A673 (cell line): ENCODE results near the gene PSMD11.
A peak's percentile ranks its signal among the peaks of the same experiment; 100 is the strongest.

Source experiments
- CTCF ChIP-seq: fragments of 300-800, 200-600 bp; sonication (generic); conservative IDR thresholded peaks from 2 replicates; pipeline ENCODE4 v1.5.1; 2017; ENCODE audit warnings: low read depth, mild to moderate bottlenecking, antibody characterized with exemption, low read length, moderate library complexity, mixed read lengths
- EZH2 ChIP-seq: fragments of 200-600 bp; sonication (generic); IDR thresholded peaks from 2 replicates; pipeline ENCODE4 v1.6.1; 2017; ENCODE audit warnings: borderline replicate concordance, low read depth, mild to moderate bottlenecking, mixed read lengths, antibody characterized with exemption, low read length; ENCODE audit not compliant: poor library complexity, severe bottlenecking

GRCh38 chr17:32444301-32445073 is at the start of gene PSMD11:
- TF ChIP-seq EZH2 (no peak), CTCF (peak; percentile 87; the same call in 1 of the 2 replicates)
